Smooth muscle cell (in vitro differentiated cells): Measurements from ENCODE around the gene CEP55. TPM values are rescaled to one million over a fixed set of nuclear protein-coding genes. Genes with fewer than 3 reads are reported as not detected.

Experiments
- DNase-seq: peaks from one replicate; lab custom pipeline; 2025; ENCODE audit not compliant: unreplicated experiment; lab: John Stamatoyannopoulos, UW
- H2AFZ ChIP-seq: fragments of 200-600 bp; sonication (generic); 2 replicates; pipeline ENCODE4 v1.6.0; 2016; ENCODE audit warnings: antibody characterized with exemption, low read depth, mild to moderate bottlenecking
- H3F3A ChIP-seq: fragments of 200-600 bp; sonication (generic); 2 replicates; pipeline ENCODE4 v1.6.0; 2017; ENCODE audit warnings: antibody characterized with exemption, low read depth
- H3K27ac ChIP-seq: fragments of 200-600 bp; sonication (generic); 2 replicates; pipeline ENCODE4 v1.5.1; 2016; ENCODE audit warnings: low read depth, mild to moderate bottlenecking
- H3K27me3 ChIP-seq: fragments of 200-600 bp; sonication (generic); 2 replicates; pipeline ENCODE4 v1.6.1; 2016; ENCODE audit warnings: low read depth, mild to moderate bottlenecking
- H3K36me3 ChIP-seq: fragments of 200-600 bp; sonication (generic); 2 replicates; pipeline ENCODE4 v1.5.1; 2016; ENCODE audit warnings: low read depth
- H3K4me1 ChIP-seq: fragments of 200-600 bp; sonication (generic); 2 replicates; pipeline ENCODE4 v1.5.1; 2016; ENCODE audit warnings: low read depth
- H3K4me2 ChIP-seq: fragments of 200-600 bp; sonication (generic); 2 replicates; pipeline ENCODE4 v1.6.0; 2016; ENCODE audit warnings: mild to moderate bottlenecking
- H3K4me3 ChIP-seq: fragments of 200-600 bp; sonication (generic); 2 replicates; pipeline ENCODE4 v1.5.1; 2016; ENCODE audit warnings: mild to moderate bottlenecking
- H3K79me2 ChIP-seq: fragments of 200-600 bp; sonication (generic); 2 replicates; pipeline ENCODE4 v1.6.0; 2016; ENCODE audit warnings: low read depth, mild to moderate bottlenecking
- H3K9ac ChIP-seq: fragments of 200-600 bp; sonication (generic); 2 replicates; pipeline ENCODE4 v1.6.0; 2016; ENCODE audit warnings: low read depth
- H3K9me3 ChIP-seq: fragments of 200-600 bp; sonication (generic); replicated peaks from 2 replicates; pipeline ENCODE4 v1.5.1; 2016; ENCODE audit warnings: low read depth
- H4K20me1 ChIP-seq: fragments of 200-600 bp; sonication (generic); 2 replicates; pipeline ENCODE4 v1.6.0; 2016; ENCODE audit warnings: low read depth
- WGBS: methylation state at CpG from one replicate; pipeline ENCODE4 v1.1.7; 2016; ENCODE audit warnings: low lambda C conversion rate; 5-methylcytosine and 5-hydroxymethylcytosine counted together
- polyA plus RNA-seq: library from polyadenylated mRNA; unstranded; fragments of >200 nt; fragmentation: Nextera tagmentation; extraction: Ambion mirVana; gene quantifications from 2 replicates; pipeline ENCODE4 v1.2.1, GENCODE V29; 2016
- total RNA-seq: library from RNA; depleted of rRNA; stranded (reverse); fragments of >200 nt; gene quantifications from 2 replicates; pipeline ENCODE4 v1.2.3, GENCODE V29; 2014
- TF ChIP-seq, protein P1 (sequence below): fragments of 200-600 bp; sonication (generic); IDR thresholded peaks from 2 replicates; pipeline ENCODE4 v1.5.1; 2017; ENCODE audit warnings: borderline replicate concordance, mild to moderate bottlenecking, antibody characterized with exemption; ENCODE audit not compliant: insufficient read depth, poor library complexity, severe bottlenecking

Gene CEP55
- total and polyA plus RNA-seq, 2 experiments from 2014 or later = 6.8 to 9.3 TPM

DNA sequence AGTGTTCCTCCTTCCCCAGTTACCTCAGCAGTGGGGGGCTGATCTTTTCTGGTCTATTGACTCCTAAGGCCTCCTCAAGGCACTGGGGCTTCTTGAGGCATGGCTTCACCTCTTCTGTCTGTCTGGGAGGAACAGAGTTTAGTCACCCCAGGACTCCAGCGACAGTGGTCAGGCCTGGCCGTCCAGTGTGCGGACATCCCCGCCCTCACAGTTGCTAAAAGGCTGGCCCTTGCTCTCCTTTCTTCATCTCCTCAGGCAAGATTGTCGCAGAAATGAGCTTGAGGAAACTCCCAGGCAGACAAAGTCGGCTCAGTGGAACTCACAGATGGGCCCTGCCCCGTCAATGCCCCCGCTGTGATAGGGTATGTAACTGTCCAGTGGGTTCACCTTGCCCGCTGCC lies 63.1 kb downstream of the CEP55 start:
- no peaks in the 10 kb centered on the region for H3K79me2 ChIP-seq
- peaks cover 15% of the 10 kb centered on the region for H3K27me3 ChIP-seq
- no peak for DNase-seq
- no peaks in the 10 kb centered on the region for H4K20me1 ChIP-seq
- 85% methylated on average over 9 of the region's 9 CpGs for WGBS
- no peak overlapping the region for H3K27ac ChIP-seq
- H3K4me1 ChIP-seq = no peaks in the 10 kb centered on the region
- H3K4me2 ChIP-seq = no peak overlapping the region
- H3F3A ChIP-seq = no peaks in the 10 kb centered on the region
- no peak overlapping the region for H2AFZ ChIP-seq
- TF ChIP-seq, protein P1, sequence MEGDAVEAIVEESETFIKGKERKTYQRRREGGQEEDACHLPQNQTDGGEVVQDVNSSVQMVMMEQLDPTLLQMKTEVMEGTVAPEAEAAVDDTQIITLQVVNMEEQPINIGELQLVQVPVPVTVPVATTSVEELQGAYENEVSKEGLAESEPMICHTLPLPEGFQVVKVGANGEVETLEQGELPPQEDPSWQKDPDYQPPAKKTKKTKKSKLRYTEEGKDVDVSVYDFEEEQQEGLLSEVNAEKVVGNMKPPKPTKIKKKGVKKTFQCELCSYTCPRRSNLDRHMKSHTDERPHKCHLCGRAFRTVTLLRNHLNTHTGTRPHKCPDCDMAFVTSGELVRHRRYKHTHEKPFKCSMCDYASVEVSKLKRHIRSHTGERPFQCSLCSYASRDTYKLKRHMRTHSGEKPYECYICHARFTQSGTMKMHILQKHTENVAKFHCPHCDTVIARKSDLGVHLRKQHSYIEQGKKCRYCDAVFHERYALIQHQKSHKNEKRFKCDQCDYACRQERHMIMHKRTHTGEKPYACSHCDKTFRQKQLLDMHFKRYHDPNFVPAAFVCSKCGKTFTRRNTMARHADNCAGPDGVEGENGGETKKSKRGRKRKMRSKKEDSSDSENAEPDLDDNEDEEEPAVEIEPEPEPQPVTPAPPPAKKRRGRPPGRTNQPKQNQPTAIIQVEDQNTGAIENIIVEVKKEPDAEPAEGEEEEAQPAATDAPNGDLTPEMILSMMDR = no peak
- H3K36me3 ChIP-seq = no peaks in the 10 kb centered on the region
- H3K9ac ChIP-seq = no peak overlapping the region
- no peaks in the 10 kb centered on the region for H3K9me3 ChIP-seq
- H3K4me3 ChIP-seq = no peak overlapping the region

DNA sequence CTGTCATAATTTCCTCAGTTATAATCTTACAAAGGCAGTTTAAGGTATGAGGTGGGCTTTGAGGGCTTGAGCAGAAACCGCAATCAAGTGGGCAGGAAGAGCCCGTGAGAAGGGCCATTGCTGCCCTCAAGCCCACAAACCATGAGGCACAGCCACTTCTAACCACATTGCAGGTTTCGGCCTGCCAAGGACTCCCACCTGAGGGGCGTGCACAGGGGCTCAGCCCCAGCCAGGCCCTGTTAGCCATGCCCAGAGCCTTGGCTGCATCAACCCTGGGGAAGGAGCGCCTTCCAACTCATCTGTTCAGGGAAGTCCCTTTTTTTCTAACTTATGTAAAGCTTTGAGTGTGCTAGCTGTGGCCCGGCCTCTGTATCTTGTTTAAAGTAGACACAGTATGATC lies 64.1 kb downstream of the CEP55 start:
- Histone ChIP-seq H3K27me3 (peaks cover 25% of the 10 kb centered on the region), H3F3A (no peaks in the 10 kb centered on the region), H3K4me3 (no peak overlapping the region), H4K20me1 (no peaks in the 10 kb centered on the region), H3K9ac (no peak overlapping the region), H3K4me2 (no peak overlapping the region), H3K79me2 (no peaks in the 10 kb centered on the region), H3K27ac (no peak overlapping the region), H3K9me3 (no peaks in the 10 kb centered on the region), H3K4me1 (no peaks in the 10 kb centered on the region), H3K36me3 (no peaks in the 10 kb centered on the region), H2AFZ (no peak overlapping the region)
- WGBS = 88% methylated on average over 6 of the region's 6 CpGs
- TF ChIP-seq, protein P1 = no peak
- no peak for DNase-seq

DNA sequence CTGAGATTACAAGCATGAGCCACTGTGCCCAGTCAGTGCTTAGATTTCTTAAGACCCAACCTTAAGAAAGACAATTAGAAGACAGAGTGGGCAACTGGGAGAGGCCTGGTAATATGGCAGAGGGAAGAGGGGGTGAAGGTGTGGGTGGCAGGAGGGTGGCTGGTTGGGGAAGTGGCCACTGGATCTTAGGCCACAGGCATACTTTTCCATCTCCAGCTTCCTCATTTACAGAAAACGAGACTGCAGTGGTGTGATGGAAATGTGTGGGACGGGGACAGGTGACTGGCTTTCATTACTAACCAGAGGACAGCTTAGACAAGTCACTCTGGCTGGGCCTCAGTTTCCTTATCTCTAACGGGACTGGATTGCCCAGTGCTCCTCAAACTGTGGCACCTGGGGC lies 69.0 kb downstream of the CEP55 start:
- 77% methylated on average over 3 of the region's 3 CpGs for WGBS
- Histone ChIP-seq H3K9ac (no peak overlapping the region), H3K27me3 (peaks cover 74% of the 10 kb centered on the region), H3F3A (no peaks in the 10 kb centered on the region), H3K4me1 (peaks cover 4% of the 10 kb centered on the region), H3K36me3 (no peaks in the 10 kb centered on the region), H3K4me3 (no peak overlapping the region), H3K27ac (no peak overlapping the region), H2AFZ (no peak overlapping the region), H3K79me2 (no peaks in the 10 kb centered on the region), H3K9me3 (no peaks in the 10 kb centered on the region), H4K20me1 (no peaks in the 10 kb centered on the region), H3K4me2 (no peak overlapping the region)
- TF ChIP-seq, protein P1 = no peak
- no peak for DNase-seq

DNA sequence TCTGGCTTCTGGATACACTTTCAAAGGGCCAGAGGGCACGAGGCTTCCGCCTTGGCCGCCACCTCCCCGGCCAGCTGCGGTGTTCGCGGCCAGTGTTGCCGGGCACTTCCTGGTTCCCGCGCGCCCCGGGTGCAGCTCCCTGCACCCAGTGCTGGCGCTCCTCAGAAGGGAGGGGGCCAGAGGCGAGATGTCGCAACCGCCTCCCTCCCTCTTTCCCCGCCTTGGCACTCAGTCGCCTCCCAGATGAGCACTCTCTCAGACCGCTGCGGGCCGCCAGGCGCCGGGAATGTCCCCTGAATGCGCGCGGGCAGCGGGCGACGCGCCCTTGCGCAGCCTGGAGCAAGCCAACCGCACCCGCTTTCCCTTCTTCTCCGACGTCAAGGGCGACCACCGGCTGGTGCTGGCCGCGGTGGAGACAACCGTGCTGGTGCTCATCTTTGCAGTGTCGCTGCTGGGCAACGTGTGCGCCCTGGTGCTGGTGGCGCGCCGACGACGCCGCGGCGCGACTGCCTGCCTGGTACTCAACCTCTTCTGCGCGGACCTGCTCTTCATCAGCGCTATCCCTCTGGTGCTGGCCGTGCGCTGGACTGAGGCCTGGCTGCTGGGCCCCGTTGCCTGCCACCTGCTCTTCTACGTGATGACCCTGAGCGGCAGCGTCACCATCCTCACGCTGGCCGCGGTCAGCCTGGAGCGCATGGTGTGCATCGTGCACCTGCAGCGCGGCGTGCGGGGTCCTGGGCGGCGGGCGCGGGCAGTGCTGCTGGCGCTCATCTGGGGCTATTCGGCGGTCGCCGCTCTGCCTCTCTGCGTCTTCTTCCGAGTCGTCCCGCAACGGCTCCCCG lies 70.2 kb downstream of the CEP55 start, which contains the start of gene FFAR4:
FFAR4 (plus strand) TSS at position 231 of the 842 bp plus-strand sequence; CDS start at position 287, 56 bp downstream.
- peak within 1 kb of the TSS; percentile 38 for H3K4me3 ChIP-seq

More for the DNA sequence above, 70.2 kb downstream of the CEP55 start, which contains the start of gene FFAR4:
- peaks cover 86% of the 10 kb centered on the region for H3K27me3 ChIP-seq
- DNase-seq = no peak
- no peaks in the 10 kb centered on the region for H3F3A ChIP-seq
- peaks cover 4% of the 10 kb centered on the region for H3K4me1 ChIP-seq
- H3K27ac ChIP-seq = no peak within 1 kb of the TSS
- no peaks in the 10 kb centered on the region for H3K36me3 ChIP-seq
- no peaks in the 10 kb centered on the region for H3K79me2 ChIP-seq
- TF ChIP-seq, protein P1 = no peak
- no peaks in the 10 kb centered on the region for H3K9me3 ChIP-seq
- H3K9ac ChIP-seq = no peak within 1 kb of the TSS
- H4K20me1 ChIP-seq = no peaks in the 10 kb centered on the region
- no peak within 1 kb of the TSS for H2AFZ ChIP-seq
- 2% methylated on average over 81 of the region's 85 CpGs for WGBS
- peak within 1 kb of the TSS; percentile 76 for H3K4me2 ChIP-seq
